Measurements from ENCODE around the gene CPXM2. TPM values are rescaled to one million over a fixed set of nuclear protein-coding genes. Genes with fewer than 3 reads are reported as not detected.

Gene CPXM2
- total and polyA plus RNA-seq, 10 of the 15 experiments (the other 5 are each of a cell fraction or from before 2014, with no cell fraction given), result 0.08 to 1.1 (median 0.58) TPM

DNA sequence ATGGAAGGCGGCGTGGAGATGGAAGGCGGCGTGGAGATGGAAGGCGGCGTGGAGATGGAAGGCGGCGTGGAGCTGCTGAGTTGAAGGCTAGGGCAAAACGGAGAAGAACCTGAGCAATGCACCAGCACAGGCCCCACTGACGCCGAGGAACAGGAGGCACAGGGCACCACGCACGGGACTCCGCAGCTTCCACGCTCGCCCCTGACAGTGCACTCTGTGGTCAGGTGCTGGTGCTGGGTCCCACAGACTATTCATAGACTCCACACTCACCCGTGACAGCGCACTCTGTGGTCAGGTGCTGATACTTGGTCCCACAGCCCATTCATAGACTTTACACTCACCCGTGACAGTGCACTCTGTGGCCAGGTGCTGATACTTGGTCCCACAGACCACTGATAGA lies 34.0 kb downstream of the CPXM2 start (continued):
- TF ChIP-seq BHLHE40 (IDR thresholded peaks at IDR 0.05; ENCODE audit: borderline replicate concordance in 1 of 2, low read depth in 2 of 2, low read length in 1 of 2) (peak in 1 of 2 experiments; percentile 19; a peak in 1 of 4 replicates), ATF7 (IDR thresholded peaks at IDR 0.05; ENCODE audit: low read depth) (no peak), SREBF1 (IDR thresholded peaks at IDR 0.05; ENCODE audit: low read length) (no peak), POLR2AphosphoS2 (IDR thresholded peaks at IDR 0.05; ENCODE audit: low read depth, low read length) (no peak), ESRRA (IDR thresholded peaks at IDR 0.05; ENCODE audit: low read length) (no peak), RBBP5 (conservative IDR thresholded peaks at IDR 0.05) (no peak), PML (IDR thresholded peaks at IDR 0.05; ENCODE audit: low read length) (no peak)

- no peak overlapping the region for H3K4me3 ChIP-seq
- WGBS (ENCODE audit: insufficient coverage, insufficient replicate concordance, low lambda C conversion rate, missing lambda C conversion rate), result 14% methylated on average over 7 of the region's 7 CpGs
- ChIA-PET POLR2A (interaction anchor here (0.8 to 0.9 kb wide), 2 partner anchors 10 to 21 kb away, joined by 3 read pairs; no protein-coding TSS in a partner anchor), SMC1A (ENCODE audit: uncharacterized antibody, unreplicated experiment) (interaction anchor here (0.9 to 12.5 kb wide), 6 partner anchors 8 to 20 kb away, joined by 3 to 158 read pairs (median 5); no protein-coding TSS in a partner anchor), RAD21 (ENCODE audit: unreplicated experiment) (interaction anchor here (0.8 kb wide), 1 partner anchor 14 kb away, joined by 4 read pairs; no protein-coding TSS in a partner anchor), CTCF (no interaction called here)
- FAIRE-seq, result no peak
- H3K27me3 ChIP-seq (replicated peaks in 1 of 2; ENCODE audit: control insufficient read depth in 2 of 2, insufficient read depth in 2 of 2, low read length in 1 of 2), result peaks cover 0 to 1% of the 10 kb centered on the region in 2 experiments; a peak in 2 of 4 replicates
- H3K4me1 ChIP-seq (ENCODE audit: control insufficient read depth, insufficient read depth, low read length), result 0 out of 2 replicates have a peak, but pooled peaks cover 5% of the 10 kb centered on the region
- H3K27ac ChIP-seq (ENCODE audit: control insufficient read depth, insufficient read depth), result no peak overlapping the region
- peaks cover 2% of the 10 kb centered on the region; the same call in 2 of the 3 replicates for H3K9me3 ChIP-seq (replicated peaks; ENCODE audit: control insufficient read depth, insufficient read depth, low read length)
- intact Hi-C loops (cut with micrococcal nuclease; ENCODE audit: unreplicated experiment) (no loop called here), in situ Hi-C loops (cut with MboI) (no loop called here)
- H2AFZ ChIP-seq (ENCODE audit: control insufficient read depth, low read depth, low read length), result no peak overlapping the region
- no peaks in the 10 kb centered on the region for H4K20me1 ChIP-seq (ENCODE audit: control insufficient read depth, insufficient read depth)
- DNase-seq (ENCODE audit: low read depth, low spot score), result no peak
- no peaks in the 10 kb centered on the region for H3K36me3 ChIP-seq (ENCODE audit: control insufficient read depth in 2 of 2, insufficient read depth in 2 of 2, low read length in 1 of 2)
- no peak overlapping the region for H3K9ac ChIP-seq (ENCODE audit: control insufficient read depth, insufficient read depth, low read length)
- BruUV-seq (replicated peaks), result no TSS peak
- no peaks in the 10 kb centered on the region for H3K79me2 ChIP-seq (ENCODE audit: control insufficient read depth, insufficient read depth, low read length)
- no peak overlapping the region for H3K4me2 ChIP-seq (ENCODE audit: control insufficient read depth, insufficient read depth)
- ATAC-seq, result no peak
- no peak for TF ChIP-seq ZNF207 (IDR thresholded peaks at IDR 0.05; ENCODE audit: borderline replicate concordance)
- TF ChIP-seq RAD51 (IDR thresholded peaks at IDR 0.05), result no peak
- TF ChIP-seq, protein P1, sequence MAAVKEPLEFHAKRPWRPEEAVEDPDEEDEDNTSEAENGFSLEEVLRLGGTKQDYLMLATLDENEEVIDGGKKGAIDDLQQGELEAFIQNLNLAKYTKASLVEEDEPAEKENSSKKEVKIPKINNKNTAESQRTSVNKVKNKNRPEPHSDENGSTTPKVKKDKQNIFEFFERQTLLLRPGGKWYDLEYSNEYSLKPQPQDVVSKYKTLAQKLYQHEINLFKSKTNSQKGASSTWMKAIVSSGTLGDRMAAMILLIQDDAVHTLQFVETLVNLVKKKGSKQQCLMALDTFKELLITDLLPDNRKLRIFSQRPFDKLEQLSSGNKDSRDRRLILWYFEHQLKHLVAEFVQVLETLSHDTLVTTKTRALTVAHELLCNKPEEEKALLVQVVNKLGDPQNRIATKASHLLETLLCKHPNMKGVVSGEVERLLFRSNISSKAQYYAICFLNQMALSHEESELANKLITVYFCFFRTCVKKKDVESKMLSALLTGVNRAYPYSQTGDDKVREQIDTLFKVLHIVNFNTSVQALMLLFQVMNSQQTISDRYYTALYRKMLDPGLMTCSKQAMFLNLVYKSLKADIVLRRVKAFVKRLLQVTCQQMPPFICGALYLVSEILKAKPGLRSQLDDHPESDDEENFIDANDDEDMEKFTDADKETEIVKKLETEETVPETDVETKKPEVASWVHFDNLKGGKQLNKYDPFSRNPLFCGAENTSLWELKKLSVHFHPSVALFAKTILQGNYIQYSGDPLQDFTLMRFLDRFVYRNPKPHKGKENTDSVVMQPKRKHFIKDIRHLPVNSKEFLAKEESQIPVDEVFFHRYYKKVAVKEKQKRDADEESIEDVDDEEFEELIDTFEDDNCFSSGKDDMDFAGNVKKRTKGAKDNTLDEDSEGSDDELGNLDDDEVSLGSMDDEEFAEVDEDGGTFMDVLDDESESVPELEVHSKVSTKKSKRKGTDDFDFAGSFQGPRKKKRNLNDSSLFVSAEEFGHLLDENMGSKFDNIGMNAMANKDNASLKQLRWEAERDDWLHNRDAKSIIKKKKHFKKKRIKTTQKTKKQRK (IDR thresholded peaks at IDR 0.05; ENCODE audit: low read depth, low read length), result no peak
- no peak for TF ChIP-seq MEF2A (IDR thresholded peaks at IDR 0.05; ENCODE audit: insufficient read depth, low read depth, low read length)
- TF ChIP-seq, protein P2, sequence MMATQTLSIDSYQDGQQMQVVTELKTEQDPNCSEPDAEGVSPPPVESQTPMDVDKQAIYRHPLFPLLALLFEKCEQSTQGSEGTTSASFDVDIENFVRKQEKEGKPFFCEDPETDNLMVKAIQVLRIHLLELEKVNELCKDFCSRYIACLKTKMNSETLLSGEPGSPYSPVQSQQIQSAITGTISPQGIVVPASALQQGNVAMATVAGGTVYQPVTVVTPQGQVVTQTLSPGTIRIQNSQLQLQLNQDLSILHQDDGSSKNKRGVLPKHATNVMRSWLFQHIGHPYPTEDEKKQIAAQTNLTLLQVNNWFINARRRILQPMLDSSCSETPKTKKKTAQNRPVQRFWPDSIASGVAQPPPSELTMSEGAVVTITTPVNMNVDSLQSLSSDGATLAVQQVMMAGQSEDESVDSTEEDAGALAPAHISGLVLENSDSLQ (IDR thresholded peaks at IDR 0.05), result no peak
- no peak for TF ChIP-seq MYB (IDR thresholded peaks at IDR 0.05; ENCODE audit: borderline replicate concordance, low read depth, low read length)
- no peak for TF ChIP-seq CBX5 (IDR thresholded peaks at IDR 0.05; ENCODE audit: low read depth)
- TF ChIP-seq, protein P3, sequence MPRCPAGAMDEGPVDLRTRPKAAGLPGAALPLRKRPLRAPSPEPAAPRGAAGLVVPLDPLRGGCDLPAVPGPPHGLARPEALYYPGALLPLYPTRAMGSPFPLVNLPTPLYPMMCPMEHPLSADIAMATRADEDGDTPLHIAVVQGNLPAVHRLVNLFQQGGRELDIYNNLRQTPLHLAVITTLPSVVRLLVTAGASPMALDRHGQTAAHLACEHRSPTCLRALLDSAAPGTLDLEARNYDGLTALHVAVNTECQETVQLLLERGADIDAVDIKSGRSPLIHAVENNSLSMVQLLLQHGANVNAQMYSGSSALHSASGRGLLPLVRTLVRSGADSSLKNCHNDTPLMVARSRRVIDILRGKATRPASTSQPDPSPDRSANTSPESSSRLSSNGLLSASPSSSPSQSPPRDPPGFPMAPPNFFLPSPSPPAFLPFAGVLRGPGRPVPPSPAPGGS (IDR thresholded peaks at IDR 0.05; ENCODE audit: borderline replicate concordance, insufficient read depth, low read depth, low read length, poor library complexity, severe bottlenecking), result no peak
Measured at GRCh38 chr10:123855008-123855684, 36.5 kb downstream of the CPXM2 start.
